HG03175 (cell line): Measurements from ENCODE around the gene NDUFB8.

Experiments used
- ATAC-seq: cut with Tn5 transposase; IDR thresholded peaks from one replicate; pipeline ENCODE4 v1.9.1; 2021; ENCODE audit warnings: mild to moderate bottlenecking, moderate library complexity; ENCODE audit not compliant: unreplicated experiment

Gene NDUFB8

DNA sequence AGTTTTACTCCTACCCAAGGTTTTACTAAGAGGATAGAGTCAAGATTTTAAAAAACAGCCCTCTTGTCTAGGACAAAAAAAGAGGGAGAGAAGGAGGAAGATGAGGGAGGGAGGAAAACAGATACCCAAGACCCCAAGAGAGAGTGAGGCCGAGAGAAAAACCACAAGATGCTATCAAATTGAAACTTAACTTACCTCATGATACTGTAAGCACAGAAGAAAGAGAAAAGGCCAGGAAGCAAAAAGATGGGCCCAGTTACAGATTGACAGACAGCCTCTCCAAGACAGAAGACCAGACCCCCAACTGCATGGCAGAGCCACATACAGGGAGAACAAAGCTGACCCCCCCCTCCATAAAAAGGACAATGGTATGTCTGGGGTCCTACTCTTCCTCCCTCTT, 21.4 kb downstream of the NDUFB8 start:
- no peak for ATAC-seq

DNA sequence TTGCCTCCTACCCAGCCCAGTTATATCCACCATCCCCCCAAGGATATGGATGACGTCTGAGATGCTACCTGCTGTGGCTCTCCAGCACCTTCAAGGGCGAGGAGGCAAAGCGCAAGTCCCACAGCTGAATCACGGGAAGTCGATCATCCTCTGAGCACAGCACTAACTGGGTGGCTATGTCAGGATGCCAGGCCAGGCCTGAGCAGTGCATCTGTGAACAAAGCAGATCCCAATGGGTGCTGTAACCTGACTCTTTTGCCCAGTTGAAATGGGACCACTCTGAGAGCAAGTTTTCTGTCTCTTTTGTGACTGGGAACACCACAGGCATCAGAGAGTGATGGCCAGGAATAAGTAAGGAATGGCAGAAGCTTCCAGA, 22.3 kb downstream of the NDUFB8 start:
- no peak for ATAC-seq

DNA sequence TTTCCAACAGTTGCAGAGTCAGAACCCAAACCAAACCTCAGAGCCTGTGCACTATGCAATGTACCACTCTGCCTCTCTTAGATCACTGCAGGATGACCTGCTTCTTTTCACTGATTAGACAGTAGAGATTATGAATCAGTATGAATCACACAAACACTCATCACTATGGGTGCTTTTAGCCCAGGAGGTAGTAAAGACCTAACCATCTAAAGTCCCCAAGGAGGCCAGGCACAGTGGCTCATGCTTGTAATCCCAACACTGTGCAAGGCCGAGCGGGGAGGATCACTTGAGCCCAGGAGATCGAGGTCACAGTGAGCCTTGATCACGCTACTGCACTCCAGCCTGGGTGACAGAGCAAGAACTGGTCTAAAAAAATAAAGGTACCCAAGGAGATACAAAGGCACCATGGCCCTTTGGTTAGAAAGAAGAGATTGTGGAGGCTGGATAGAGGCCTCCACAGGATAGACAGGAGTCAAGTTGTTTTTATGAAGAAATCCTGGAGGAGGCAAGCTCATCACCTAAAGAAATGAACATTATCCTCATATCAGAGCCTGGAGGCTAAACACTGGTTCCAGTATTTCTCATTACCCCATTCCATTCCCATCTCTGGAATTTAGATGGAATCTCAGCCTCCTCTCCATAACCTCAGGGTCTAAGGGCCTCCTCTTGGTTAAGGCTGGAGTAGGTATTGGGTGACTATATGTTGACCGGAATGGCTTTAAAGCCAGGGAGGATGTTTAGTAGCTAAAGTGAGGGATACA, 22.9 kb downstream of the NDUFB8 start:
- ATAC-seq, result no peak

DNA sequence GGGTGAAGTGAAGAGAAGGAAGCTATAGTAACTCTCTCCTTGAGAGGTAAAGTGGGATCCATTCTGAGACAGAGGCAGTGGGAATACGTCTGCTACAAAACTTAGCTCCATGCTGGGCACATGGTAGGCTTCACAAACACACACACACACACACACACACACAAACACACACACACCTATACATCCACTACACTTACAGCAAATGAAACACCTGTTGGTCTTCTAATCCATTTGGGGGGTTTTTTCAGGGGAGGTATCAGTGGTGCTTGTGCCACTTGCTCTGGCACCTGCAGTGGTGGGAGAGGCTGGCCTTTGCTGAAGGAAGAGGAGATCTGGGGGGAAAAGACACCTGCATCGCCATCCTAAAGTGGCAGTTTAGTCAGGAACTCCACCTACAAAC, 24.5 kb downstream of the NDUFB8 start:
- ATAC-seq, result no peak

DNA sequence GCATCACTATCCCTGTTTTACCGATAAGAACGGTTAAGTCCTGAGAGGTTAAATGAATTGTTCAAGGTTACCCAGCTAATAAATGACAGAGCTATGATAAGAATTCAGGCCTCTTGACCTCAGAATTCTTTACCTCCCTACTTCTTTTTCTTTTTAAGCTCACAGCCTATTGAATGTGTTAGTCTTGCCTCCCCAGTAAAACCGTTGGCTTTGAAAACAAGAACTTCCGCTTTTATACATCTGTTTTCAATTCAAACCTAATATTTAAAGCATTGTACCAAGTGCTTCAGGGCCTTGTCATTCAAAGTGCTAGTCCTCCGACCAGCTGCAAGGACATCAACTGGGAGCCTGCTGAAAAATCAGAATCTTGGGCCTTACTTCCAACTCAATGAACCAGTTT, 25.6 kb downstream of the NDUFB8 start:
- no peak for ATAC-seq

DNA sequence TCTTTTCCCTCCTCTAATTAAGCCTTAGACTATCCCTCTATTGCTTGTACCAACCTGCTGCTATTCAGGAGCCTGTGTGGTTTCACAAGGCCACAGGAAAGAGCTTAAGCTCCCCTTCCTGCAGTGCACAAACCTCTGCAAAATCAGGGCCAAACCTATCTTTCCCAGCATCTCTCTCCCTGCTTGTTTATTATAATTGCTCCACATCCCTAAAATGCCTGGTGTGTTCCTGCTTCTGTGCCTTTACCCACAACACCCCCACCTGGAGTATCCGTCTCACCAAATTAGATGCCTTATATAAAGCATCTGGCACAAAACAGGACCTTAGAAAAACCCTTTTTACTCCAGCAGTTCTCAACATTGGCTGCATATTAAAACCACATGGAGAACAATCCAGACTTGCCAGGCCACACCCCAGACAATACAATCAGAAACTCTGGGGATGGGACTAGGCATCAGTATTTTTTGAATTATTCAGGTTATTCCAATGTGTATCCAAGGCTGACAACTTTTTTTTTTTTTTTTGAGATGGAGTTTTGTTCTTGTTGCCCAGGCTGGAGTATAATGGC, 26.7 kb downstream of the NDUFB8 start:
- ATAC-seq, result no peak

DNA sequence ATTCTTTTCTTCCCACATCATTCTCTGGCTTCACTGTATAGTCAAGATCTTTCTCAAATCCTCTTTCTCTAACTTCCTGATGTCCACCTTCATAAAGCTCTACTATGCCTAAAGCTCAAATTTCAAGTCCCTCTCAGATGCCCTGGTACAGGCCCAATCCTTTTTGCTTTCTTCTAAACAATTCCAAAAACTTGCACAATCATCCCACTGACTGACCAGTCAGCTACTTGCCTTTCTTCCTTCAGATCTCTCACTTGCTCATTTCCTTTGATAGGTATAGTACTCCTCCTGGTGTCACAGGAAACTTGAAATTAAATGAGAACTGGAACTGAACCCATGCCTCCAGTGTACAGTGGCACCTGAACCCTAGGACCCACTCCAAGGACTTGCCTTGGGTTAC, 28.2 kb downstream of the NDUFB8 start:
- ATAC-seq, result no peak

DNA sequence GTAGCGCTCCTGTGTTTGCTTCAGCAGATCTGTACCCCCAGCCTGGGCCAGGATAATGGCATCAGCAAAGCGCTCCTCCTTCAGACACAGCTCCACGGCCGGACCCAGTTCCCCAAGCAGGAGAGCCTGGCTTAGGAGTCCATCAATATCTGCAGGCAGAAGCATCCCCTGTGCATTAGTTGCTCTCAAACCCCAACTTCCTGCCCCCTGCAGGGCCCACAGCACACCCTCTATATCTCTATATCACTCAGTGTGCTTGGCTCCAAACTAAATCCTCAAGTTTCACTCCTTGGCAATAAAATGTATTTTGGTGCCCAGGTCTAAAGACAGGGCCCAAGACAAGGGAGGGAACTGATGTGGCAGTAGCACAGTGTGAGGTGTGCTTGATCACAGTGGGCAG, 31.6 kb downstream of the NDUFB8 start:
- ATAC-seq, result no peak

DNA sequence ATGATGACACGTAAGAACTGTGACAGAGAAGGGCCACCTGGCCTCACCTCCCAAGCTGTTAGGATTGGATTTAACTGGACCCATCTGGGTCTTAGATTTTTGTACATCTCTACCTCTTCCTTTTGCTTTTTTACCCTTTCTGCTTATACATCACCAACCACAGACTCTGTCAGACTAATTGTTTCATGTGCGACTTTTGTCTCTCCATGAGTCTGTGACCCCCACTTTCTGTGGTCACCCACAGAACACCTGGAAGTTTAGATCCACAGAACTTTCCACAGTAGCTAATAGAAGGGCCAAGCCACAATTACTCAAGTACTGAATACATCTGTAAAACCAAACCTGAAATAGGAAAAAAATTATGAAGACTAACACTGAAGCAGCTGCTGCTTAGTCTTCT, 33.1 kb downstream of the NDUFB8 start:
- ATAC-seq, result no peak

DNA sequence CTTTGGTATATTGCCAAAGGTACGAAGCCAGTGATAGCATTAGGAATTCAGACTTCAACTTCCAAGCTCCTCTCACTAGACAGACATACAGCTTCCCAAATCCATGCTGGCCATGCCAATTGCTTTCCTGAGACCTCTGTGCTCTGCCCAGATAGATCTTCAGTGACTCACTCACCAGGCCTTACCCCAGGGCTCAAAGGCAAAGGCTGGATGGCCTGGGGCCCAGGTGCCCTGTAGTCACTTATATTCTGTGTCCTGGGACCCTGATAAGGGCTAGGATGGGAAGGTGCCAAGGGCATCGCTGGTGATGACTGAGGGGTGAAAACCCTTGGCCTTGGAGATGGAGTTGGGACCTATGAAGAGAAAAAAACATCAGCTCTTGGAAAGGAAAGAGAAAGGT, 39.1 kb downstream of the NDUFB8 start:
- no peak for ATAC-seq

DNA sequence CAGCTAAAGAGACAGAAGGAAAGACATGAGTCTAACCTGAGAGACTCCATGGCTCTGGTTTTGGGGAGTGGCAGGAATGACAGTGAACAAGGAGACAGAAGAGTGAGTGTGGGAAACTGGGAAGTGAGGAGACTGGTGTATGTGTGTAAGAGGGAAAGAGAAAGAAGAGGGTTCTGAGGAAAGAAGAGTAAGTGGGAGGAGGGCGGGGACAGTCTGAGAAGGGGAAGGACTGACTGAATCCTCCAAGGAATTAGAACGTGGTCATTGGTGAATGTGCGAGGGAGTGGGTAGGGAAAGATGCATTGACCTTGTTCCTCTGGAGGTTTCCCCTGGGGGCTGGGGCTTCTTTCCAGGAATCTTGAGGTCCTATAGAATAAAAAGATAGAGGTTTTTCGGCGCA, 40.3 kb downstream of the NDUFB8 start:
- no peak for ATAC-seq

DNA sequence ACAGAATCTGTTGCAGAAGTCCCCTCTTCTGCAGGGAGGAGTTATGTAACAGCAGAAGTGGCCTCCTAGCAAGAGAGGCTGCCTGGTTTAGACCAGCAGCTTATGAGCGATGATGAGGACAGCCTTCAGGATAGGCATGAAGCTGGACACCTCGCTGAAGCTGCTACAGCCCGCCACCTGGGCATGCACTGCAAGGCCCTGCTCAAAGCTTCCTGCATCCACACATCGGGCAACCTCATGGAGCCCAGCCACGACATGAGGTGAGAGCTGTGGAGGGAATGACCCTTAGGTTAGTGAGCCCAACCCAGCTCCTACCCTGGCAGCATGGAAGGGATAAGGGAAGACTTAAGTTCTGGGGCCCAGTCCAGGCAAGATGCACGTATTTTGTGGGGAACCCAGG, 42.1 kb downstream of the NDUFB8 start:
- no peak for ATAC-seq

DNA sequence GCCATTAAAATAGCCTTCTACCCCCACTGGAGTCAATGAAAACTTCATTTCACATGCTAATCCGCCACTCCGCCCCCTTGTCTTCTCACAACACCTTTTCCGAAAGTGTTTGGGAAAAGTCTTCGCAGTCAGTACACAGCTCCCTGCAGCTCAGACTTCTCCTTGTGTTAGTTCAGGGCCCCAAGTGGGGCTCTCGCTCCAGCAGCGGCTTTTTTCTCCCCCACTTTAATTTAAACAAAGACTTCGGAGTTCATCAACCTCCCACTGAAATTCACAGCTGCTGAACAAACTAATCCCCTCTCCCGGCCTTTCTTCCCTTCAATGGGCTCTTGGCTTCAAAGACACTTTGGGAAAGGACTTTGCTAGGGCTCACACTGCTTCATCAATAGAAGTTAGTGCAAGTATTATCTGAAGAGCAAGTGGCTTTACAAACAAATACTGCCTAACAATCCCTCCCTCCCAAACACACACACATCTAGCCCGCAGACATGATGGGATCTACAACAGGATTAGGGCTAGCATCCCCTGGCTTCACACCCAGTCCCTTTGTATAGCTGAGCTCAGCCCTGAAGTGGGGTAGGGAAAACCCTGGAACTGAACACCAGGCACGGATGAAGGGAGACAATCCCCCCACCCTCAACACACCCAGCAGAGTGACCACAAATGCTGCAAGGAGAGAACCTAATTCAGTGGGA, 43.7 kb downstream of the NDUFB8 start:
- no peak for ATAC-seq

DNA sequence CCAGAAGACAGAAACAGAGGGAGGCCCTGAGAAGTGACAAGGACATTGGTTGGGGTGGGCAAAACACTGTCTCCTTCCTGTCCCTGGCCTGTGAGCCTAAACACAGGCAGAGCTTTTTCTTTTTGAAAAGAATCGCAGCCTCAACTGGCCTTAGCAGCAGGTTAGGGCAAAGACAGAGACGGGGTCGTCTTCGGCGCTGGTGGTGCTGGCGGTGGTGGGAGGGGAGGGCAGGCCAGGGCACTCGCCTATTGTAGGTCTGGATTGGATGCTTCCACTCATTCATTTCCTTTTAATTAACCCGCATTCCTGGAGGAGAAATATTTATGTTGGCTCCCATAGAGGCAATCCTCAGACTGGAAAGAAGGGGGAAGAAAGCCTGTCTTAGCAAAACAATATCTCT, 44.3 kb downstream of the NDUFB8 start:
- ATAC-seq, result no peak

DNA sequence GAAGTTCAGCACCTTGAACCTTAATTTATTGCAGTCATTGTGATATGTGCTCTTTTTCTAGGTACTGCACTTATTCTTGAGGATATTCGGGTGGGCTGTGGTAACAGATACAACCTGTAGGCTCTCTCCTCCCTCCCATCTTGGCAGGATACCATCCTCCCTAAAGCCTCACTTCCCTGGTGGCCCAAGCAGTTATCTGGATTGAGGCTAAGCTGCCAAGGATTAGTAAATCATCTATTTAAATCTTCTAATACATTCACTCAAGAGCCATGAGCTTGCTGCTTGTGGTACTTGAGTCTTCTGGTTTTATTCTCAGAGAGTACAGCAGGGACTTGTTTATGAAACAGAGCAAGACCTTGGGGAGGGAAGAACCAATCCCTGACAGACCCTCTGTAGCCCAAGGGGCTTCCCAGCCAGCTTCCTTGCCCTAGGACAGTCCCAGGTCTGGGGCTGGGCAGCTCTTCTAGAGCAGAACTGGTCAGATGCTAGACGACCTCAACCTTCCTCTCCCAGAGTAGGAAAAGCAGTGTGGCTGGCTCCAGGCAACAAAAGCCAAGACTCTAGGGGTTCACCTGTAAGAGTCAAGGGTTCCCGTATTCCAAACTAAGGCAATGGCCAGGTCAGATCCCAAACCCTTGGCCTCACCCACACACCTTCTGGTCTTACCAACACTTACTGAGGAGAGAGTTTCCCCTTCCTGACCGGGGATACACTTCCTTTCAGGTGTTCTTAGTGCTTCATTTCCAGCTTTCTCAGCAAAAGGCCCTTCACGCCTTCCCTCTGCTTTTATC, 45.6 kb downstream of the NDUFB8 start:
- ATAC-seq, result no peak

DNA sequence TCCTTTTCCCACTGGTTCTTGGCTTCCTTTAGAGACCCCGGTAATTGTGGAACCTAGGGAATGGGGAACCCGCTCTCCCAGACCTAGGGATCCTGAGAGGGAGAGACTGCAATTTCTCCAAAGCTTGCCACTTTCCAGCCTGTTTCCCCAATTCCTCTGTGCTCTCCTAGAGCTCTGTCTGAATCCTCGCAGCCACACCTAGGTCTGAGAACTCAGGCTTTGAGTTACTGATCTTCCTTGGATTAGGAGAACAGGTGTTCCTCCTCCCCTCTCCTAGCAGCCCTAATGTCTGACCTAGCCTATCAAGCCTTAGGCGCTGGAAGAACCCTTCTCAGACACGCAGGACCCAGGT, 46.9 kb downstream of the NDUFB8 start:
- ATAC-seq, result no peak

DNA sequence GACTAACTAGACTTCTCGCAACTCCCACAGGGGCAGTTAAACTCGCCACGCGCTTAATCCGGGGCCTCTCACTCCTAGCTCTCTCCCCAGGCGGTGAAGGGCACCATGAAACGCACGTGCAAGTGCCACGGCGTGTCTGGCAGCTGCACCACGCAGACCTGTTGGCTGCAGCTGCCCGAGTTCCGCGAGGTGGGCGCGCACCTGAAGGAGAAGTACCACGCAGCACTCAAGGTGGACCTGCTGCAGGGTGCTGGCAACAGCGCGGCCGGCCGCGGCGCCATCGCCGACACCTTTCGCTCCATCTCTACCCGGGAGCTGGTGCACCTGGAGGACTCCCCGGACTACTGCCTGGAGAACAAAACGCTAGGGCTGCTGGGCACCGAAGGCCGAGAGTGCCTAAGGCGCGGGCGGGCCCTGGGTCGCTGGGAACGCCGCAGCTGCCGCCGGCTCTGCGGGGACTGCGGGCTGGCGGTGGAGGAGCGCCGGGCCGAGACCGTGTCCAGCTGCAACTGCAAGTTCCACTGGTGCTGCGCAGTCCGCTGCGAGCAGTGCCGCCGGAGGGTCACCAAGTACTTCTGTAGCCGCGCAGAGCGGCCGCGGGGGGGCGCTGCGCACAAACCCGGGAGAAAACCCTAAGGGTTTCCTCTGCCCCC, 47.4 kb downstream of the NDUFB8 start:
- ATAC-seq, result peak; percentile 45

DNA sequence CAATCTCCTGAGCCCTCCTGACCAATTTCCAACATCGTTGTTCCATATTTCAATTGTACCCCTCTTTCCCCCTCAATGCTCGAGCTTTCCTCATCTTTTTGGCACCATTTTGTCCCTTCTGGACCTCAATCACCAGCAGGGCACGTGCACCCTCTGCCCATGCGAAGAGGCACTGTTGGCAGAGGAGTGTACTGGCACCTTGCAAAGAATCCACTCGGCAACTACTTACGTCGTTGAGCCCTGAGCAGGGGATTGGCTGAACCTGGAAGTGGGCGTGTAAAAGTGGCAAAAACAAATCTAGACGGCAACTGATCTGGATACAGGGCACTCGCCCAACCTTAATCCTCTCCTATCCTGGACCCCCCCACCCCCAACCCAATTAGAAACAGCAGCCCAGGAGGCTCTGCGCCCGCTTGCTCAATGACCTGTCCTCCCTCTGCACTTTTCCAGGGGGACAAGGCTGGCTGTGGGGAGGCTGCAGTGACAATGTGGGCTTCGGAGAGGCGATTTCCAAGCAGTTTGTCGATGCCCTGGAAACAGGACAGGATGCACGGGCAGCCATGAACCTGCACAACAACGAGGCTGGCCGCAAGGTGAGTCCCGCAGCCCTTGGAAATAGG, 48.1 kb downstream of the NDUFB8 start:
- peak; percentile 98 for ATAC-seq

DNA sequence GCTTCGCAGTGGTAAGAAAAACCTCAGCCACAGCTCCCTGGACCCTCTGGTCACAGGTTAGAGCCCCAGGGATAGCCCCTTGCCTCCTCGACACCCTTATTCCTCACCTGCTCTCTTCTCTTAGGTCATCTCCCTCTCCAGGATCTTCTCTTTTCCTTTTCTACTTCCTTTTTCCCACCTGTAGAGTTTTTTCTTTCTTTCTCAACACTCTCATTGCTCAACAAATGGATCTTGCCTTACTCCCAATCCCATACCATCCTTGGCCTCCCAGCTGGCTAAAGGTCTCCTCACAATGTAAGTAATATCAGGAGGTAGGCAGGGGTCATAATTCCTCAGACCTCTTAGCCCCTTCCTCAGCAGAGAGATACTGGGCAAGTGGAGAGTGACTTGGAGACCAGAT, 49.7 kb downstream of the NDUFB8 start:
- no peak for ATAC-seq

DNA sequence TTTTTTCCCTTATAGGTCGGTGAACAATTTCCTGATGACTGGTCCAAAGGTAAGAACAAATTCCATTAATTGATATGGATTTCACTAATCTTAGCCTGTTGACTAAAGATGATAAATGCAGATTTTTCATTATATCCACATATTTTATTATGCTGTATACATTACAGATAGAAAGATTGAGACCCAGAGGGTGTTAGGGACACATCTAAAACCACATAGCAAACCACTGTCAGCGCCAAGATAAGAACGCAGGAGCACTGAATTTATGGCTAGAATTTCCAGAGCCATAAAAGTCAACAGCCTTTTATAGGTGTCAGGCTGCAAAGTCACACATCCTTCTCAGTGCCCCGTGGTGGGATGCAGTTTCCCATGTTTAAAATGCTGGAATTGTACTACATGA, 50.6 kb downstream of the NDUFB8 start:
- ATAC-seq, result no peak

DNA sequence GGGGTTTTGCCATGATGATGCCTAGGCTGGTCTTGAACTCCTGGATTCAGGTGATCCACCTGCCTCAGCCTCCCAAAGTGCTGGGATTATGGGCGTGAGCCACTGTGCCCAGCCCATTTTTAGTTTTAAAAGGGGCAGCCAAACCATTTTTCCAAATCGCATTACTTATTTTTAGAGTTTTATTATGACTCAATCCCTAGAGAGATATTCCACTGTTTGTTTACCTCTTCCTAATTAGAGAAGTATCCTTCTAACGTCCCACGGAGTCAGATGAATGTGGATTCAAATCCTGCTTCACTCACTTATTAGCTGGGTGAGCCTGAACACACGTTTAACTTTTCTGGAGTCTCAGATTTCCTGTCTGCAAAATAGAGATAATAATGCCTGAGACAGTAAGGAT, 51.7 kb downstream of the NDUFB8 start:
- ATAC-seq, result no peak
